ENCODE measurements around the gene DIP2B. TPM values are rescaled to one million over a fixed set of nuclear protein-coding genes. Genes with fewer than 3 reads are reported as not detected.

DIP2B gene
- polyA plus RNA-seq, 1 of the 3 experiments (the other 2 are of a cell fraction): 6.6 TPM

GRCh38 chr12:50785406-50786001 is 280.7 kb downstream of the DIP2B start:
- TF ChIP-seq USF1 (IDR thresholded peaks at IDR 0.05; ENCODE audit: borderline replicate concordance, low read depth) (no peak), RXRA (IDR thresholded peaks at IDR 0.05; ENCODE audit: borderline replicate concordance, low read depth) (no peak), ZBTB33 (IDR thresholded peaks at IDR 0.05; ENCODE audit: borderline replicate concordance, low read depth) (no peak), NFIC (IDR thresholded peaks at IDR 0.05; ENCODE audit: borderline replicate concordance) (no peak), PBX3 (IDR thresholded peaks at IDR 0.05) (no peak), RAD21 (IDR thresholded peaks at IDR 0.05; ENCODE audit: low read length) (no peak), POLR2AphosphoS5 (IDR thresholded peaks at IDR 0.05; ENCODE audit: low read depth, low read length) (no peak), SMC3 (IDR thresholded peaks at IDR 0.05; ENCODE audit: low read depth, low read length) (no peak), JUND (IDR thresholded peaks at IDR 0.05) (no peak), MXI1 (IDR thresholded peaks at IDR 0.05; ENCODE audit: low read depth, low read length) (no peak), FOXJ3 (CRISPR knock-in tag; IDR thresholded peaks at IDR 0.05) (no peak), EP300 (IDR thresholded peaks at IDR 0.05; ENCODE audit: borderline replicate concordance in 1 of 2, low read depth in 1 of 2, low read length in 1 of 2) (no peak), RFX5 (IDR thresholded peaks at IDR 0.05; ENCODE audit: low read length) (no peak), REST (IDR thresholded peaks at IDR 0.05; ENCODE audit: low read depth, low read length) (no peak), MEF2A (IDR thresholded peaks at IDR 0.05; ENCODE audit: borderline replicate concordance, low read depth) (no peak), FOSL2 (IDR thresholded peaks at IDR 0.05; ENCODE audit: borderline replicate concordance, low read depth) (no peak), YY1 (IDR thresholded peaks at IDR 0.05; ENCODE audit: low read depth) (no peak), IRF3 (IDR thresholded peaks at IDR 0.05; ENCODE audit: low read depth, low read length) (no peak), EZH2phosphoT487 (IDR thresholded peaks at IDR 0.05; ENCODE audit: borderline replicate concordance, low read depth) (no peak)
- DNase-seq: no peak
- no peak overlapping the region for H3K9ac ChIP-seq
- H2AFZ ChIP-seq (ENCODE audit: low read depth): no peak overlapping the region
- ChIA-PET POLR2A (no interaction called here), CTCF (interaction anchor here (1.1 kb wide), 1 partner anchor 21 kb away, joined by 5 read pairs; no protein-coding TSS in a partner anchor)
- no peaks in the 10 kb centered on the region for H3K27me3 ChIP-seq (ENCODE audit: insufficient read depth)
- H3K9me3 ChIP-seq: no peaks in the 10 kb centered on the region
- H3K4me3 ChIP-seq (ENCODE audit: low read depth in 2 of 2, low read length in 1 of 2): no peak overlapping the region
- peaks cover 0 to 3% of the 10 kb centered on the region in 2 experiments; a peak in 1 of 4 replicates for H3K4me1 ChIP-seq (ENCODE audit: control insufficient read depth in 1 of 2, insufficient read depth in 2 of 2, low read depth in 1 of 2, low read length in 1 of 2)
- H3K79me2 ChIP-seq (ENCODE audit: insufficient read depth): peaks cover 32% of the 10 kb centered on the region; the same call in 1 of the 2 replicates
- no peaks in the 10 kb centered on the region for H4K20me1 ChIP-seq (ENCODE audit: insufficient read depth)
- H3F3A ChIP-seq (replicated peaks; ENCODE audit: insufficient read depth): no peaks in the 10 kb centered on the region
- no peaks in the 10 kb centered on the region for H3K9me2 ChIP-seq
- H3K36me3 ChIP-seq (replicated peaks in 1 of 2; ENCODE audit: control insufficient read depth in 1 of 2, insufficient read depth in 2 of 2, low read length in 1 of 2): peaks cover 0 to 13% of the 10 kb centered on the region in 2 experiments
- 95% methylated on average over 3 of the region's 3 CpGs for WGBS (ENCODE audit: low lambda C conversion rate)
- no peak overlapping the region for H3K27ac ChIP-seq (ENCODE audit: low read depth in 2 of 2, low read length in 1 of 2)
- no peak overlapping the region for H3K4me2 ChIP-seq
